Panc1 (cell line): Measurements from ENCODE around the gene RAB7B. TPM values are rescaled to one million over a fixed set of nuclear protein-coding genes. Genes with fewer than 3 reads are reported as not detected.

Source experiments
- ATAC-seq: fragments of 200-7000 bp; cut with Tn5 transposase; 2 replicates; pipeline ENCODE4 v1.9.1; 2020; ENCODE audit warnings: mild to moderate bottlenecking, moderate library complexity
- BruUV-seq: library from RNA; stranded (reverse); fragments of 400-500 nt; replicated peaks from 2 replicates; lab custom pipeline; 2021; lab: Mats Ljungman, UMichigan
- CTCF ChIA-PET: fragments of 300-600 bp; sonication (Branson Sonifier 250); formaldehyde crosslinking; loops from one replicate; lab custom pipeline; 2022; ENCODE audit warnings: antibody characterized with exemption; lab: Charles Lee
- POLR2A ChIA-PET: fragments of 300-600 bp; sonication (Branson Sonifier 250); formaldehyde crosslinking; loops from one replicate; lab custom pipeline; 2022; ENCODE audit warnings: antibody characterized with exemption; lab: Charles Lee
- DNase-seq: peaks from one replicate; pipeline ENCODE4 v3.0.0-alpha.2; 2010; ENCODE audit warnings: low read depth, low spot score
- H3K27ac ChIP-seq: 2 replicates; pipeline ENCODE4 v1.5.1; 2011; ENCODE audit warnings: mild to moderate bottlenecking, low read length, inconsistent platforms
- H3K27me3 ChIP-seq: fragments of 200-500 bp; sonication (Bioruptor generic); 2 replicates; pipeline ENCODE4 v1.6.0; 2014; ENCODE audit warnings: low read length, inconsistent platforms; ENCODE audit not compliant: control insufficient read depth, insufficient read depth
- H3K36me3 ChIP-seq: fragments of 200-500 bp; sonication (Bioruptor generic); 2 replicates; pipeline ENCODE4 v1.5.1; 2014; ENCODE audit warnings: inconsistent platforms, mild to moderate bottlenecking, low read length, moderate library complexity; ENCODE audit not compliant: control insufficient read depth, insufficient read depth
- H3K4me1 ChIP-seq: 2 replicates; pipeline ENCODE4 v1.5.1; 2011; ENCODE audit warnings: inconsistent platforms, mild to moderate bottlenecking, low read length, moderate library complexity; ENCODE audit not compliant: control insufficient read depth, insufficient read depth
- H3K4me3 ChIP-seq, 2 experiments: 2 replicates each; pipeline ENCODE4 v1.5.1; 2011 to 2012; ENCODE audit warnings: low read depth in 2 of 2, low read length in 2 of 2, mild to moderate bottlenecking in 2 of 2, inconsistent platforms in 1 of 2, moderate library complexity in 1 of 2
- H3K9me3 ChIP-seq: fragments of 200-500 bp; sonication (Bioruptor generic); 2 replicates; pipeline ENCODE4 v1.5.1; 2014; ENCODE audit warnings: low read depth, mild to moderate bottlenecking, inconsistent platforms, low read length, moderate library complexity; ENCODE audit not compliant: control insufficient read depth, insufficient read depth
- POLR2AphosphoS5 ChIP-seq: IDR thresholded peaks from 2 replicates; pipeline ENCODE4 v1.6.1; 2012; ENCODE audit warnings: mild to moderate bottlenecking, low read depth, low read length, moderate library complexity
- REST ChIP-seq, 2 experiments: IDR thresholded peaks; 2 replicates each; pipeline ENCODE4 v1.6.1; 2011 to 2012; ENCODE audit warnings: low read depth in 2 of 2, control low read depth in 1 of 2, low read length in 1 of 2, mild to moderate bottlenecking in 1 of 2, moderate library complexity in 1 of 2; ENCODE audit not compliant: insufficient read depth in 1 of 2
- SIN3A ChIP-seq: IDR thresholded peaks from 2 replicates; pipeline ENCODE4 v1.6.1; 2012; ENCODE audit warnings: low read depth, mild to moderate bottlenecking, low read length, moderate library complexity, borderline replicate concordance; ENCODE audit not compliant: insufficient read depth
- TCF7L2 ChIP-seq: IDR thresholded peaks from 2 replicates; pipeline ENCODE4 v1.6.1; 2011; ENCODE audit warnings: mild to moderate bottlenecking, low read depth, low read length, inconsistent platforms
- in situ Hi-C: cut with HindIII; loops from 2 replicates; pipeline ENCODE4 v1.10.0; 2016; ENCODE audit warnings: low sequenced_read_pairs, low pct_unique_long_range_greater_than_20kb
- intact Hi-C: fragments of 100-400 bp; cut with micrococcal nuclease; formaldehyde crosslinking; loops from one replicate; pipeline ENCODE4 v1.10.0; 2022; ENCODE audit not compliant: unreplicated experiment
- total RNA-seq: library from RNA; stranded (reverse); gene quantifications from one replicate; pipeline ENCODE4 v1.2.1, GENCODE V29; 2021; ENCODE audit not compliant: unreplicated experiment
- TF ChIP-seq, protein P1 (sequence below): fragments of 450-650 bp; IDR thresholded peaks from 2 replicates; pipeline ENCODE4 v1.5.1; 2017; ENCODE audit warnings: mild to moderate bottlenecking

Gene RAB7B
- total RNA-seq, 1 experiment from 2014 or later, result 0.05 TPM

- POLR2A ChIA-PET, result no interaction called here
- TF ChIP-seq SIN3A (no peak), POLR2AphosphoS5 (no peak), REST (IDR thresholded peaks at IDR 0.05; ENCODE audit: insufficient read depth in 1 of 2, low read depth in 2 of 2, low read length in 1 of 2) (no peak), TCF7L2 (no peak)
- TF ChIP-seq, protein P1, sequence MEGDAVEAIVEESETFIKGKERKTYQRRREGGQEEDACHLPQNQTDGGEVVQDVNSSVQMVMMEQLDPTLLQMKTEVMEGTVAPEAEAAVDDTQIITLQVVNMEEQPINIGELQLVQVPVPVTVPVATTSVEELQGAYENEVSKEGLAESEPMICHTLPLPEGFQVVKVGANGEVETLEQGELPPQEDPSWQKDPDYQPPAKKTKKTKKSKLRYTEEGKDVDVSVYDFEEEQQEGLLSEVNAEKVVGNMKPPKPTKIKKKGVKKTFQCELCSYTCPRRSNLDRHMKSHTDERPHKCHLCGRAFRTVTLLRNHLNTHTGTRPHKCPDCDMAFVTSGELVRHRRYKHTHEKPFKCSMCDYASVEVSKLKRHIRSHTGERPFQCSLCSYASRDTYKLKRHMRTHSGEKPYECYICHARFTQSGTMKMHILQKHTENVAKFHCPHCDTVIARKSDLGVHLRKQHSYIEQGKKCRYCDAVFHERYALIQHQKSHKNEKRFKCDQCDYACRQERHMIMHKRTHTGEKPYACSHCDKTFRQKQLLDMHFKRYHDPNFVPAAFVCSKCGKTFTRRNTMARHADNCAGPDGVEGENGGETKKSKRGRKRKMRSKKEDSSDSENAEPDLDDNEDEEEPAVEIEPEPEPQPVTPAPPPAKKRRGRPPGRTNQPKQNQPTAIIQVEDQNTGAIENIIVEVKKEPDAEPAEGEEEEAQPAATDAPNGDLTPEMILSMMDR, result no peak
- Histone ChIP-seq H3K4me3 (no peak overlapping the region), H3K4me1 (0 out of 2 replicates have a peak, but pooled peaks cover 6% of the 10 kb centered on the region), H3K27me3 (no peaks in the 10 kb centered on the region), H3K36me3 (no peaks in the 10 kb centered on the region), H3K27ac (no peak overlapping the region), H3K9me3 (no peaks in the 10 kb centered on the region)
- DNase-seq (no peak), ATAC-seq (no peak)
- intact Hi-C loops (no loop called here), in situ Hi-C loops (no loop called here)
- CTCF ChIA-PET, result interaction anchor here (0.6 kb wide), 1 partner anchor 27 kb away, joined by 3 read pairs; no protein-coding TSS in a partner anchor
- BruUV-seq, result no TSS peak
Observed at GRCh38 chr1:206003854-206004800, 932 bp upstream of the RAB7B start.

DNA sequence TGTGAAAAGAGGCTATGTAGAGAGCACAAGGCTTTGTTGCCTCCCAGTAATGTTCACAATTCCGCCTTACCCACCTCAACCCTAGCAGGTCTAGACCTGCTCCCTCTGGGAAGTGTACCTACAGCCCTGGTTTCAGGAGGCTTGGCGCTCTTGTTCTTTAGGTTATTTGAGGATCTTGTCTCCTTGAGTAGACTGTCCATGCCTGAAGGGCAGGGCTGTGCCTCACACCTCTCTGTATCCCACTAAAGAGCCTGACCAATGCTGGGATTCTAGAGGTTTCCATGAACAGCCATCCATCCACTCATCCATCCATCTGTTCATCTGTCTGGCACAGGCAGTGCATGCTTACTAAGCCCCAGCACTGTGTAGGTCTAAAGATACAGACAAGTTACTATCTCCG is 1.0 kb downstream of the RAB7B start:
- no peak for TF ChIP-seq REST (IDR thresholded peaks at IDR 0.05; ENCODE audit: insufficient read depth in 1 of 2, low read depth in 2 of 2, low read length in 1 of 2)
- TF ChIP-seq SIN3A, result no peak
- TF ChIP-seq POLR2AphosphoS5, result no peak
- TF ChIP-seq TCF7L2, result no peak
- TF ChIP-seq, protein P1, result no peak
- DNase-seq, result no peak
- CTCF ChIA-PET, result no interaction called here
- Histone ChIP-seq H3K4me1 (0 out of 2 replicates have a peak, but pooled peaks cover 6% of the 10 kb centered on the region), H3K36me3 (no peaks in the 10 kb centered on the region), H3K27me3 (no peaks in the 10 kb centered on the region), H3K27ac (no peak overlapping the region), H3K9me3 (no peaks in the 10 kb centered on the region), H3K4me3 (no peak overlapping the region)
- intact Hi-C loops (no loop called here), in situ Hi-C loops (no loop called here)
- no peak for ATAC-seq
- POLR2A ChIA-PET, result no interaction called here
- BruUV-seq, result no TSS peak
